ENCODE measurements around the gene TNK2.
"Not testable (repeated sequence)": the region's sequence is repeated elsewhere in the genome, so short reads cannot be mapped to it uniquely, and the experiment has no call there.

Gene TNK2

DNA sequence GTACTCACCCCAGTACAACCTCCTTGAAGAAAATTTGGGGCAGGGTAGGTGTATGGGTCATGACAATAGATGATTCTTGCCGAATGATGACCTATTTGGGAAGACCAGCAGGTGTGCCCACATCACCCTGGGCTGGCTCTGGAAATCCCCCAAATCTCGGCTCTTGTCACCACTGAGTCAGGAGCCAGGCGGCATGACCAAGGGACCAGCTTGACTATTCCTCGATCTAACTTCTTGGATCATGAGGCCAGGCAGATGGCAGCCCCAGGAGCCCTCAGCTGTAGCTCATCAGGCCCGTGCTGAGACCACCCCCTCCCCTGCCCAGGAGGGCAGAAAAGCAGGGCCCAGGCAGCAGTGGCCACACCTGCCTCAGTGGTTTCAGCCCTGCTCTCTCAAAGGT, 87.5 kb downstream of the TNK2 start:
- no peak for DNase-seq (ENCODE audit: low spot score)

GRCh38 chr3:195820186-195820585, 88.2 kb downstream of the TNK2 start:
- DNase-seq (ENCODE audit: low spot score), result no peak

- DNase-seq (ENCODE audit: low spot score), result no peak
These were observed 90.0 kb downstream of the TNK2 start for GRCh38 chr3:195818301-195818700.

DNA sequence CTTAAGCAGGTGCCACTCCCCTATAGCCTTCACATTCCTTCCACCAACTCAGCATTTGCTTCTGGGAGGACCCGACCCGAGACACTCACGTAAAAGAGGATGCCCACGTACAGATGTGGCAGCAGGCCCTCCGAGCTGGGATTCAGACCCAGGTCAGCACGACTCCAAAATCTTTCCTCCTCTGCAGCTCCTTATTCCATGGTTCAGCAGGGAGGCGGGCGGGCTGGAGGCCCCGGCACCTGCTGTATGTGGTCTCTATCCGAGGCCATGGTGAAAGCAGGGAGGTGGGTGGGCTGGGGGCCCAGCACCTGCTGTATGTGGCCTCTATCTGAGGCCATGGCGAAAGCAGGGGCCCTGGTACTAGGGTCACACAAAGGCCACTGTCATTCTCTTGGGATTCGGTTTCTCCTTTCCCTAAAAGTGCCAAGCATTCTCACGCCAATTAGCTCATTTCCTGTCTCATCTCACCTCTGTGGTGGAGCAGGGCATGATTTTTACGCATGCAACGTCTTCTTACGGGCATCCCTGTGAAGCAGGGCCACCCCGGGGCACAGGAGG, 90.7 kb downstream of the TNK2 start:
- DNase-seq (ENCODE audit: low spot score), result no peak

DNA sequence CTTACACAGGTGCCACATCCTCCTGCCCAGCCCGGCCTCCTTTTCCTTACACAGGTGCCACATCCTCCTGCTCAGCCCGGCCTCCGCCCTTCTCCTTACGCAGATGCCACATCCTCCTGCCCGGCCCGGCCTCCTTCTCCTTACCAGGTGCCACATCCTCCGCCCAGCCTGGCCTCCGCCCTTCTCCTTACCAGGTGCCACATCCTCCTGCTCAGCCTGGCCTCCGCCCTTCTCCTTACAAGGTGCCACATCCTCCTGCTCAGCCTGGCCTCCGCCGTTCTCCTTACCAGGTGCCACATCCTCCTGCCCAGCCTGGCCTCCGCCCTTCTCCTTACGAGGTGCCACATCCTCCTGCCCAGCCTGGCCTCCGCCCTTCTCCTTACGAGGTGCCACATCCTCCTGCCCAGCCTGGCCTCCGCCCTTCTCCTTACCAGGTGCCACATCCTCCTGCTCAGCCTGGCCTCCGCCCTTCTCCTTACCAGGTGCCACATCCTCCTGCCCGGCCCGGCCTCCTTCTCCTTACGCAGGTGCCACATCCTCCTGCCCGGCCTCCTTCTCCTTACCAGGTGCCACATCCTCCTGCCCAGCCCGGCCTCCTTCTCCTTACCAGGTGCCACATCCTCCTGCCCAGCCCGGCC, 92.0 kb downstream of the TNK2 start:
- not testable (repeated sequence) for DNase-seq (ENCODE audit: low spot score)

GRCh38 chr3:195815169-195815771, 93.1 kb downstream of the TNK2 start:
- no peak for DNase-seq (ENCODE audit: low spot score)

GRCh38 chr3:195813916-195814640, 94.3 kb downstream of the TNK2 start:
- DNase-seq (ENCODE audit: low spot score), result no peak

All from CD4-positive, alpha-beta T cell treated with Interleukin-2 at 100 ng/mL for 4 hours (primary cell).